DOHH2 (cell line): ENCODE measurements around the gene RAF1.
"Not testable (repeated sequence)": the region's sequence is repeated elsewhere in the genome, so short reads cannot be mapped to it uniquely, and the experiment has no call there.

Source experiments
- H3F3A ChIP-seq: fragments of 200-600 bp; sonication (generic), shearing (Covaris generic); 2 replicates; pipeline ENCODE4 v1.6.0; 2016; ENCODE audit warnings: antibody characterized with exemption, mild to moderate bottlenecking; ENCODE audit not compliant: control insufficient read depth, insufficient read depth
- H3K27ac ChIP-seq: fragments of 200-600 bp; sonication (generic); 2 replicates; pipeline ENCODE4 v1.5.1; 2014; ENCODE audit warnings: low read depth, mild to moderate bottlenecking, low read length, moderate library complexity
- H3K27me3 ChIP-seq: fragments of 200-600 bp; sonication (generic); 2 replicates; pipeline ENCODE4 v1.6.1; 2014; ENCODE audit warnings: mild to moderate bottlenecking, low read length, mixed read lengths; ENCODE audit not compliant: control insufficient read depth
- H3K36me3 ChIP-seq: fragments of 200-600 bp; sonication (generic); 2 replicates; pipeline ENCODE4 v1.6.1; 2014; ENCODE audit warnings: mild to moderate bottlenecking, low read length, moderate library complexity, mixed read lengths; ENCODE audit not compliant: control insufficient read depth
- H3K4me1 ChIP-seq: fragments of 200-600 bp; sonication (generic); 2 replicates; pipeline ENCODE4 v1.6.1; 2014; ENCODE audit warnings: mild to moderate bottlenecking, low read length, mixed read lengths; ENCODE audit not compliant: control insufficient read depth
- H3K4me2 ChIP-seq: fragments of 200-600 bp; sonication (generic); 2 replicates; pipeline ENCODE4 v1.6.0; 2014; ENCODE audit warnings: mild to moderate bottlenecking, low read length, moderate library complexity
- H3K4me3 ChIP-seq: fragments of 200-600 bp; sonication (generic); 2 replicates; pipeline ENCODE4 v1.5.1; 2014; ENCODE audit warnings: mild to moderate bottlenecking, low read length, mixed read lengths
- H3K79me2 ChIP-seq: fragments of 200-600 bp; sonication (generic); 2 replicates; pipeline ENCODE4 v1.6.1; 2014; ENCODE audit warnings: mild to moderate bottlenecking, low read length, mixed read lengths; ENCODE audit not compliant: control insufficient read depth
- H3K9me2 ChIP-seq: fragments of 200-600 bp; sonication (generic); replicated peaks from 2 replicates; pipeline ENCODE4 v1.6.1; 2014; ENCODE audit warnings: mild to moderate bottlenecking, low read length, mixed read lengths; ENCODE audit not compliant: control insufficient read depth
- H3K9me3 ChIP-seq: fragments of 200-600 bp; sonication (generic); 2 replicates; pipeline ENCODE4 v1.6.1; 2014; ENCODE audit warnings: antibody characterized with exemption, low read length, mixed read lengths; ENCODE audit not compliant: control insufficient read depth, insufficient read depth
- H4K20me1 ChIP-seq: fragments of 200-600 bp; sonication (generic); 2 replicates; pipeline ENCODE4 v1.6.0; 2014; ENCODE audit warnings: low read depth, mild to moderate bottlenecking, antibody characterized with exemption, low read length, moderate library complexity; ENCODE audit not compliant: control insufficient read depth, insufficient read depth
- EZH2phosphoT487 ChIP-seq: fragments of 200-600 bp; sonication (generic); IDR thresholded peaks from 2 replicates; pipeline ENCODE4 v1.6.1; 2017; ENCODE audit warnings: borderline replicate concordance, mild to moderate bottlenecking, antibody characterized with exemption, low read length, moderate library complexity, mixed read lengths
- TF ChIP-seq, protein P1 (sequence below): fragments of 200-600 bp; sonication (generic); IDR thresholded peaks from one replicate; pipeline ENCODE4 v1.5.1; 2014; ENCODE audit warnings: antibody characterized with exemption, mild to moderate bottlenecking, low read depth, low read length; ENCODE audit not compliant: poor library complexity, severe bottlenecking

RAF1 gene

GRCh38 chr3:12549971-12550760 is 113.8 kb downstream of the RAF1 start:
- Histone ChIP-seq H3K36me3 (no peaks in the 10 kb centered on the region), H3F3A (peaks cover 4% of the 10 kb centered on the region; the same call in 1 of the 2 replicates), H3K4me2 (no peak overlapping the region), H4K20me1 (no peaks in the 10 kb centered on the region), H3K79me2 (no peaks in the 10 kb centered on the region), H3K4me3 (no peak overlapping the region), H3K27ac (no peak overlapping the region), H3K9me2 (no peaks in the 10 kb centered on the region), H3K27me3 (peaks cover 8% of the 10 kb centered on the region), H3K4me1 (no peaks in the 10 kb centered on the region), H3K9me3 (no peaks in the 10 kb centered on the region)
- TF ChIP-seq, protein P1, sequence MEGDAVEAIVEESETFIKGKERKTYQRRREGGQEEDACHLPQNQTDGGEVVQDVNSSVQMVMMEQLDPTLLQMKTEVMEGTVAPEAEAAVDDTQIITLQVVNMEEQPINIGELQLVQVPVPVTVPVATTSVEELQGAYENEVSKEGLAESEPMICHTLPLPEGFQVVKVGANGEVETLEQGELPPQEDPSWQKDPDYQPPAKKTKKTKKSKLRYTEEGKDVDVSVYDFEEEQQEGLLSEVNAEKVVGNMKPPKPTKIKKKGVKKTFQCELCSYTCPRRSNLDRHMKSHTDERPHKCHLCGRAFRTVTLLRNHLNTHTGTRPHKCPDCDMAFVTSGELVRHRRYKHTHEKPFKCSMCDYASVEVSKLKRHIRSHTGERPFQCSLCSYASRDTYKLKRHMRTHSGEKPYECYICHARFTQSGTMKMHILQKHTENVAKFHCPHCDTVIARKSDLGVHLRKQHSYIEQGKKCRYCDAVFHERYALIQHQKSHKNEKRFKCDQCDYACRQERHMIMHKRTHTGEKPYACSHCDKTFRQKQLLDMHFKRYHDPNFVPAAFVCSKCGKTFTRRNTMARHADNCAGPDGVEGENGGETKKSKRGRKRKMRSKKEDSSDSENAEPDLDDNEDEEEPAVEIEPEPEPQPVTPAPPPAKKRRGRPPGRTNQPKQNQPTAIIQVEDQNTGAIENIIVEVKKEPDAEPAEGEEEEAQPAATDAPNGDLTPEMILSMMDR = no peak
- no peak for TF ChIP-seq EZH2phosphoT487

DNA sequence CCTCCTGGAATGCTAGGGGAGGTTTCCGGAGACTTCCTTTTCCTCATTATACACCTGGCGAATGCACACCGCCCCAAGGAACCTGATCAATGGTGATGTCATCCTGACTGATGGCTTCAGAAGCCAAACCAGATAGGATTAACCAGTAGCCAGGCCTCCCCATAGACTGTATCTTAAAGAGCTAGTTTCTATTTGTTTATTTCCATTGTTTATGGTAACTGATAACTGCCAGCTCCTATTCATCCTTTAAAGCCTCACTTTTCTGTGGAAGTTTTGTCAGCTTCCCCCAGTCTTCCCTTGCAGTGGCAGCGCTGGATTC is 118.5 kb downstream of the RAF1 start, which contains the start of gene MKRN2OS:
Gene MKRN2OS, minus strand, starts transcription at position 27 of the 319 bp plus-strand sequence. CDS start 35 bp downstream, outside the sequence.
- TF ChIP-seq, protein P1 = no peak
- TF ChIP-seq EZH2phosphoT487 = no peak
- no peaks in the 10 kb centered on the region for H4K20me1 ChIP-seq
- H3K4me3 ChIP-seq = no peak within 1 kb of the TSS
- 0 out of 2 replicates have a peak, but pooled peaks cover 2% of the 10 kb centered on the region for H3F3A ChIP-seq
- no peaks in the 10 kb centered on the region for H3K27me3 ChIP-seq
- H3K4me1 ChIP-seq = no peaks in the 10 kb centered on the region
- H3K27ac ChIP-seq = no peak within 1 kb of the TSS
- no peak within 1 kb of the TSS for H3K4me2 ChIP-seq
- H3K36me3 ChIP-seq = no peaks in the 10 kb centered on the region; the same call in 1 of the 2 replicates
- no peaks in the 10 kb centered on the region for H3K79me2 ChIP-seq
- H3K9me3 ChIP-seq = no peaks in the 10 kb centered on the region
- no peaks in the 10 kb centered on the region for H3K9me2 ChIP-seq

DNA sequence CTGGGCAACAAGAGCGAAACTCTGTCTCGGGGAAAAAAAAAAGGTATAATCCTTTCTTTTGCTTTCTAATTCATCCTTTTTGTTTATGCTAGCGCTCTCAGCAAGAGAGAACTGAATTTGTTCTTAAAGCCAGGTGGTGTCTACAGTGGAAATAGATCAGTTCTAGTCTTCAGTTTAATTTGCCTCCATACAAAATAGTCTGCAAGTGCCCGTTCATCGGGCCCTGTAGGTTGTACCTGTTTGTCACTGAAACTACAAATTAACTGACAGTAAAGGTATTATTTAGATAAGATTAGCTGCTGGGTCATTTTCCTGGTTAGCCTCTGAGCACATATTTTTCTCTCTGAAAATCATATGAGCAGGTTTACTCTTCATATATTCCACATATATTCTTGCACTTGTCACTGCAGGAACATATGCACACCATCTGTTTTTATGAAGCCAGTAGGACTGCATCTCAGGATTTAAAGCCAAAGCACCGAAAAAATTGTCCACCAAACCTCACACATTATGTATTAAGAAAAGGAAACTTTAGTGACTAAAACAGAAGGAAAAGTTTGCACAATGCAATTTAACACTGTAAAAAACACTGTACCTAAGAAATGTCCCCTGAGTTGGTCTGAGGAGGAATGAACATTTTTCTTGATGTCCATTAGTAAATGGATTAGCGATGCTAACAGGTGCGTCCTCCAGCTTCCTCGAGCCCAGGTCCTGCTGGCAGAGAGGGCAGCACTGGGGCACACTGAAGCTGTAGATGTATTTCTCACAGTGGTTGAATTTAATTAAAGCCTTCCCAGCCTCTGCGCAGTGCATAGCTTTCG is 119.1 kb downstream of the RAF1 start:
- no peaks in the 10 kb centered on the region for H3K9me3 ChIP-seq
- no peak overlapping the region for H3K27ac ChIP-seq
- no peaks in the 10 kb centered on the region; the same call in 1 of the 2 replicates for H3K36me3 ChIP-seq
- no peaks in the 10 kb centered on the region for H3K27me3 ChIP-seq
- H3K4me1 ChIP-seq = no peaks in the 10 kb centered on the region
- no peak overlapping the region for H3K4me2 ChIP-seq
- H3F3A ChIP-seq = 0 out of 2 replicates have a peak, but pooled peaks cover 2% of the 10 kb centered on the region
- TF ChIP-seq, protein P1 = no peak
- TF ChIP-seq EZH2phosphoT487 = no peak
- H3K79me2 ChIP-seq = no peaks in the 10 kb centered on the region
- no peak overlapping the region for H3K4me3 ChIP-seq
- no peaks in the 10 kb centered on the region for H4K20me1 ChIP-seq
- no peaks in the 10 kb centered on the region for H3K9me2 ChIP-seq

GRCh38 chr3:12543497-12543896 is 120.4 kb downstream of the RAF1 start:
- not testable (repeated sequence) for H3K4me2 ChIP-seq, H3K9me2 ChIP-seq, H3K4me3 ChIP-seq, H3K4me1 ChIP-seq, H4K20me1 ChIP-seq, H3K79me2 ChIP-seq, H3F3A ChIP-seq, H3K27ac ChIP-seq, H3K27me3 ChIP-seq, H3K9me3 ChIP-seq, H3K36me3 ChIP-seq
